Caco-2 (cell line): ENCODE measurements around the gene KRT85. TPM values are rescaled to one million over a fixed set of nuclear protein-coding genes. Genes with fewer than 3 reads are reported as not detected.

ENCODE experiments used
- BruUV-seq: library from RNA; stranded (reverse); fragments of 400-500 nt; replicated peaks from 2 replicates; lab custom pipeline; 2021; lab: Mats Ljungman, UMichigan
- CTCF ChIA-PET: fragments of 300-600 bp; sonication (Branson Sonifier 250); formaldehyde crosslinking; loops from one replicate; lab custom pipeline; 2022; ENCODE audit warnings: antibody characterized with exemption; lab: Charles Lee
- POLR2A ChIA-PET: fragments of 300-600 bp; sonication (Branson Sonifier 250); formaldehyde crosslinking; loops from one replicate; lab custom pipeline; 2022; ENCODE audit warnings: antibody characterized with exemption; lab: Charles Lee
- DNase-seq, 2 experiments: peaks; one replicate each; pipeline versions ENCODE4 v3.0.0 to v3.0.0-alpha.2; 2020 to 2022
- H3K27me3 ChIP-seq: replicated peaks from 2 replicates; pipeline ENCODE4 v1.6.0; 2011; ENCODE audit warnings: low read length; ENCODE audit not compliant: control insufficient read depth, insufficient read depth
- H3K36me3 ChIP-seq: 2 replicates; pipeline ENCODE4 v1.5.1; 2011; ENCODE audit warnings: low read length; ENCODE audit not compliant: control insufficient read depth, insufficient read depth
- H3K4me1 ChIP-seq: fragments of 250-450 bp; sonication (Bioruptor Pico); 2 replicates; pipeline ENCODE4 v1.5.1; 2020; ENCODE audit warnings: mild to moderate bottlenecking
- H3K4me3 ChIP-seq: 2 replicates; pipeline ENCODE4 v1.5.1; 2011; ENCODE audit warnings: low read depth, mild to moderate bottlenecking, control low read depth, low read length
- H3K9me3 ChIP-seq: fragments of 250-450 bp; sonication (Bioruptor Pico); 2 replicates; pipeline ENCODE4 v1.5.1; 2020; ENCODE audit warnings: mild to moderate bottlenecking, moderate library complexity
- H3K27ac Mint-ChIP-seq: one replicate; pipeline ENCODE4 v1.8.0; 2022; ENCODE audit warnings: mixed read lengths; ENCODE audit not compliant: unreplicated experiment
- H3K27me3 Mint-ChIP-seq: one replicate; pipeline ENCODE4 v1.8.0; 2022; ENCODE audit warnings: mixed read lengths; ENCODE audit not compliant: insufficient read depth, unreplicated experiment
- H3K36me3 Mint-ChIP-seq: one replicate; pipeline ENCODE4 v1.8.0; 2022; ENCODE audit warnings: mild to moderate bottlenecking, mixed read lengths; ENCODE audit not compliant: insufficient read depth, unreplicated experiment
- H3K4me1 Mint-ChIP-seq: one replicate; pipeline ENCODE4 v1.8.0; 2022; ENCODE audit warnings: low read depth, mixed read lengths; ENCODE audit not compliant: unreplicated experiment
- H3K4me3 Mint-ChIP-seq: one replicate; pipeline ENCODE4 v1.8.0; 2022; ENCODE audit warnings: mild to moderate bottlenecking, moderate library complexity, mixed read lengths; ENCODE audit not compliant: unreplicated experiment
- H3K9me3 Mint-ChIP-seq: one replicate; pipeline ENCODE4 v1.8.0; 2022; ENCODE audit warnings: mixed read lengths; ENCODE audit not compliant: unreplicated experiment
- intact Hi-C: fragments of 100-400 bp; cut with micrococcal nuclease; formaldehyde crosslinking; loops from one replicate; pipeline ENCODE4 v1.10.0; 2022; ENCODE audit not compliant: unreplicated experiment
- total RNA-seq: library from RNA; stranded (reverse); gene quantifications from 2 replicates; pipeline ENCODE4 v1.2.3, GENCODE V29; 2022
- TF ChIP-seq, protein P1 (sequence below), 2 experiments: fragments of 200-600 bp in 1 of 2; IDR thresholded peaks; 1 replicate in 1 of 2; 2 replicates in 1 of 2; pipeline versions ENCODE4 v1.5.1 to v1.8.0; 2011 to 2022; ENCODE audit warnings: antibody characterized with exemption in 1 of 2, control low read depth in 1 of 2, inconsistent platforms in 1 of 2, low read depth in 1 of 2, low read length in 1 of 2, mild to moderate bottlenecking in 1 of 2, moderate library complexity in 1 of 2; ENCODE audit not compliant: insufficient read depth in 1 of 2, severe bottlenecking in 1 of 2, unreplicated experiment in 1 of 2

KRT85 gene
- total RNA-seq, 1 experiment from 2014 or later, result not detected

DNA sequence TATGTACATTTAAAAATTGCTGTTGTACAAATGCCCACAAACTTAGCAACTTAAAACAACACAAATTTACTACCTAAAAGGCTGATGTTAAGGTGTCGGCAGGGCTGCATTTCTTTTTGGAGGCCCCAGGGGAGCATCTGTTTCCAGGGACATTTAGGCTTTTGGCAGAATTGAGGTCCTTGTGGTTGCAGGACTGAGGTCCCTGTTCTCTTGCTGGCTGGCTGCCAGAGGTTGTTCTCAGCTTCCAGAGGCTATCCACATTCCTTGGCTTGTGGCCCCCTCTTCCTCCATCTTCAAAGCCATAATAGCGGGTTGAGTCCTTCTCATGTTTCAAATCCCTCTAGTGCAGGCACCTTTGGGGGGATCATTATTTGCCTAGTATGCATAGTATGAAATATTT lies 23.7 kb downstream of the KRT85 start:
- ChIA-PET POLR2A (no interaction called here), CTCF (no interaction called here)
- peaks cover 34% of the 10 kb centered on the region for H3K4me1 ChIP-seq
- H3K9me3 ChIP-seq, result 0 out of 2 replicates have a peak, but pooled peaks cover 6% of the 10 kb centered on the region
- Mint-ChIP-seq H3K4me1 (peaks cover 16% of the 10 kb centered on the region), H3K27ac (no peak overlapping the region), H3K4me3 (no peak overlapping the region), H3K9me3 (no peaks in the 10 kb centered on the region), H3K27me3 (no peaks in the 10 kb centered on the region), H3K36me3 (no peaks in the 10 kb centered on the region)
- no TSS peak for BruUV-seq
- H3K27me3 ChIP-seq, result no peaks in the 10 kb centered on the region
- no peak for DNase-seq
- H3K36me3 ChIP-seq, result no peaks in the 10 kb centered on the region
- intact Hi-C loops, result no loop called here
- TF ChIP-seq, protein P1, sequence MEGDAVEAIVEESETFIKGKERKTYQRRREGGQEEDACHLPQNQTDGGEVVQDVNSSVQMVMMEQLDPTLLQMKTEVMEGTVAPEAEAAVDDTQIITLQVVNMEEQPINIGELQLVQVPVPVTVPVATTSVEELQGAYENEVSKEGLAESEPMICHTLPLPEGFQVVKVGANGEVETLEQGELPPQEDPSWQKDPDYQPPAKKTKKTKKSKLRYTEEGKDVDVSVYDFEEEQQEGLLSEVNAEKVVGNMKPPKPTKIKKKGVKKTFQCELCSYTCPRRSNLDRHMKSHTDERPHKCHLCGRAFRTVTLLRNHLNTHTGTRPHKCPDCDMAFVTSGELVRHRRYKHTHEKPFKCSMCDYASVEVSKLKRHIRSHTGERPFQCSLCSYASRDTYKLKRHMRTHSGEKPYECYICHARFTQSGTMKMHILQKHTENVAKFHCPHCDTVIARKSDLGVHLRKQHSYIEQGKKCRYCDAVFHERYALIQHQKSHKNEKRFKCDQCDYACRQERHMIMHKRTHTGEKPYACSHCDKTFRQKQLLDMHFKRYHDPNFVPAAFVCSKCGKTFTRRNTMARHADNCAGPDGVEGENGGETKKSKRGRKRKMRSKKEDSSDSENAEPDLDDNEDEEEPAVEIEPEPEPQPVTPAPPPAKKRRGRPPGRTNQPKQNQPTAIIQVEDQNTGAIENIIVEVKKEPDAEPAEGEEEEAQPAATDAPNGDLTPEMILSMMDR (IDR thresholded peaks at IDR 0.05; ENCODE audit: insufficient read depth in 1 of 2, low read depth in 1 of 2, low read length in 1 of 2, severe bottlenecking in 1 of 2, unreplicated experiment in 1 of 2), result no peak
- H3K4me3 ChIP-seq, result no peak overlapping the region

DNA sequence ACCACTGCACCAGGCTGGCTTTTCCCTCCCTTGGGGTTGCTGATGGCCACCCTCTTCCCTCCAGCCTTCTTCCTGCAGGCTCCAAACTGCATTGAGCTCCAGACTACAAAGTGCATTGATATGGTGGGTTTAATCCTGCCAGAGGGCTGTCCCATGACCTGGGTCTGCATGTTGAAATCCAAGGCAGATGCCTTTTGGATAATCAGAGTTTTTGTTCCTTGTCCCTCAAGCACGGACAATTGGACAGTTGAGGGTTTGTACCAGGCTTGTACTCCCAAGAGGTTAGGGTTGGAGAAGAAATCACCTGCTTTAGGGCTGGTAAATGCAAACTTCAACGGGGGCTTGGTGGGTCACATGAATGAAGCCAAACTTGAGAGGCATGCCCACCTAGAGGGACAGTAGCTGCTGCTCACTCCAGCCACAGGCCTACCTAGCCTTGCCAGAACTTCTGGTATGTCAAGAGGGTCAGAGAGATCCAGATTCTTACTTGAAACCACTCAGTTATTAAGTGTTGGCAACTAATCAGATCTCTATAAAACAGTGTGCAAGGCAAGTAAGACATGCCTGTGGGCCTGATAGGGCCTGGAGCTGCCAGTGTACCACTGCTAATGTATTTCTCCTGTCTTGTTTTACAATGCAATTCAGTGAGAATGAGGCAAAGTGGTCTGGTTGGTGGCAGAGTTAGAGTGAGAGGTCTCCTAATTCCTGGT lies 24.3 kb downstream of the KRT85 start:
- intact Hi-C loops, result no loop called here
- no peaks in the 10 kb centered on the region for H3K9me3 Mint-ChIP-seq
- ChIA-PET CTCF (no interaction called here), POLR2A (no interaction called here)
- H3K4me3 Mint-ChIP-seq, result no peak overlapping the region
- Histone ChIP-seq H3K36me3 (no peaks in the 10 kb centered on the region), H3K4me3 (no peak overlapping the region), H3K27me3 (no peaks in the 10 kb centered on the region), H3K4me1 (peaks cover 34% of the 10 kb centered on the region), H3K9me3 (0 out of 2 replicates have a peak, but pooled peaks cover 6% of the 10 kb centered on the region)
- BruUV-seq, result no TSS peak
- H3K36me3 Mint-ChIP-seq, result no peaks in the 10 kb centered on the region
- DNase-seq, result no peak
- H3K27me3 Mint-ChIP-seq, result no peaks in the 10 kb centered on the region
- no peak overlapping the region for H3K27ac Mint-ChIP-seq
- TF ChIP-seq, protein P1 (IDR thresholded peaks at IDR 0.05; ENCODE audit: insufficient read depth in 1 of 2, low read depth in 1 of 2, low read length in 1 of 2, severe bottlenecking in 1 of 2, unreplicated experiment in 1 of 2), result no peak
- H3K4me1 Mint-ChIP-seq, result peaks cover 16% of the 10 kb centered on the region

- Histone ChIP-seq H3K27me3 (no peaks in the 10 kb centered on the region), H3K9me3 (0 out of 2 replicates have a peak, but pooled peaks cover 6% of the 10 kb centered on the region), H3K4me1 (peaks cover 21% of the 10 kb centered on the region), H3K36me3 (no peaks in the 10 kb centered on the region), H3K4me3 (no peak overlapping the region)
- ChIA-PET CTCF (no interaction called here), POLR2A (no interaction called here)
- Mint-ChIP-seq H3K27me3 (no peaks in the 10 kb centered on the region), H3K27ac (no peak overlapping the region), H3K4me1 (peaks cover 16% of the 10 kb centered on the region), H3K4me3 (no peak overlapping the region), H3K9me3 (peaks cover 10% of the 10 kb centered on the region), H3K36me3 (no peaks in the 10 kb centered on the region)
- no peak for DNase-seq
- intact Hi-C loops, result no loop called here
- TF ChIP-seq, protein P1 (IDR thresholded peaks at IDR 0.05; ENCODE audit: insufficient read depth in 1 of 2, low read depth in 1 of 2, low read length in 1 of 2, severe bottlenecking in 1 of 2, unreplicated experiment in 1 of 2), result no peak
- no TSS peak for BruUV-seq
Measured at GRCh38 chr12:52341066-52341580, 26.2 kb downstream of the KRT85 start.
